GM19463 (cell line): Measurements from ENCODE around the gene ARID1B.

ENCODE experiments used
- ATAC-seq: cut with Tn5 transposase; IDR thresholded peaks from one replicate; pipeline ENCODE4 v1.9.1; 2021; ENCODE audit warnings: mild to moderate bottlenecking, moderate library complexity; ENCODE audit not compliant: unreplicated experiment

The ARID1B gene

DNA sequence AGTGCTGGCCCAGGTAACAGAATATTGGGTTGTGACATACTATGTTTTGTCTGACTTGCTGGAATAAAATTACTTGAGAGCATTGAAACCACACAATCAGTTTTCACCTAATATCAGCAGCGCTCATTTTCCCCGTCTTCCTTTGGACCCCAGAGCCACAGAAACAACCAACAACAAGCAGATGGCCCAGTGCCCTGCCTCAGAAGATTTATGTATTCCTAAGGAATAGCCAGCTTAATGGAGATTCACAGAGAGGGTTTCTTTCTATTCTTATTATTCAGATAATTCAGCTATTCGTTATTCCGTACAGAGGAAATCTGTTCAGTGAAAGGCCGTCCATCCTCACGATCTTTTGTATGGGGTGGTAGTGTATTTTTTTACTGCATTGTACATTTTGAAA lies 391.3 kb downstream of the ARID1B start:
- no peak for ATAC-seq

DNA sequence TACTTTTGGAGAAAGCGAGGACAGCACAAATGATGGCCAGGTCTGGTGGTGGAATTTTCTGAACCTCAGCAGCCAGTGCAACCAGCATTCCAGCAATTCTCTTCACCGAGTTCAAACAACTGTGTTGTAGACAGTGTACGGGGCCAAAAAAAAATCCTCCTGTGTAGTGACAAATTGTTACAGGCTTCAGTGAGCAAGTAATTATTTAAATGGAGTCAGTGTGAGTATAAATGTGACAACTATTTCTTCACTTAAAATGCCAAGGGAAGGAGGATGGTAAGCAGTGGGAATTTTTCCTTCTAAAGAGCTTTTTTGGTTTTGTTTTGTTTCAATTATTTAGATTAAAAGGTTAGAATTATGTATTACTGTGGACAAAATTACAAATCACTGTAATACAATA lies 392.0 kb downstream of the ARID1B start:
- no peak for ATAC-seq

DNA sequence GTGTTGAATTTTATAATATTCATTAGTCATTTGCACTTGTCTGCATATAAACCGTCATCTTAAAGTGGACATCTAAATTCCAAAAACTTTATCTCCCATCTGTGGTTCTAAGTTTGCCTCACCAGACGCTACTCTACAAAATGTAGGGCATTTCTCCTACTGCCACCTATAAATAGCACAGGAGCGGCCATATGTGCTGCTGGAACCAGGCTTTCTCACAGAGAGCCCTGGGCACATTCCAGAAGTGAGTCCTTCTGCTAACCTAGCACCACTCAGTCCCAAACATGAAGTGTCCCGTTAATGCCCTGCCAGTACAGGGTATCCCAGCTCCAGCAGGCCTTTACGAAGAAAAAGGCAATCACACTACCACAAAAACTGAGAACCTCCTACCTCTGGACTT lies 392.5 kb downstream of the ARID1B start:
- no peak for ATAC-seq

DNA sequence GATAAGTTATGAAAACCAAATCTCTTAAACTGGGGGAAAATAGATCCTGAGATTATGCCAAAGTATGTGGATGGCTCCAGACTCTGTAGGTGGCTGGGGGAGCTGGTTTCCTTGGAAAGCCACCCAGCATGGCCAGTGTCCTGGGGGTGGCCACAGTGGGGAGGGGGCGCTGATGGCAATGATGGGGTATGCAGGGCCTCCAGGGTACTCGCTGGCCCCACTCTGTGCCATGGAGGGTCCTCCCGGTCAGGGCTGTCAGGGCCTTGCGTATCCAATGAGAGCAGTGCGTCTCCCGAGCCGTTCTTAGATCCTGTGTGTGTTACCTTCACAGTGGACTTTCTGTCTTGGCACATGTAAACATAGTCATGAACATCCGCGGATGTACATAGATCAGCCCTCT lies 393.4 kb downstream of the ARID1B start:
- no peak for ATAC-seq

DNA sequence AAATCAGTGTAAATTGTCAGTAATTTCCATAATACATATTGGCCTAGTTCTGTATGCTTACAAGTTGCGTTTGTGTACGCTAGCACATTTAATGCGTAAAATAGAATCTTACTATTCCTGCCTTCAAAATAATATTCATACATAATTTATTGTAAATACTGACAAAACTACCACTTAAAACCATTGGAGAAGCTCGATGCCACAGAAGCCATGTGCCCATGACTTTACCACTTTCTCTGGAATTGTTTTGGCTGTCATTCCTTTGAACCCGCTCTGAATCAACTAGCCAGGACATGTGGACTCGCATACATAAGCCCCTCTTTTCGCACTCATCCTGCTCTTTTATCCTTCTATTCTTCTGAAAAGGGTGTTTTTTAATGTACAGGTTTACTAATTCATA lies 394.6 kb downstream of the ARID1B start:
- no peak for ATAC-seq

DNA sequence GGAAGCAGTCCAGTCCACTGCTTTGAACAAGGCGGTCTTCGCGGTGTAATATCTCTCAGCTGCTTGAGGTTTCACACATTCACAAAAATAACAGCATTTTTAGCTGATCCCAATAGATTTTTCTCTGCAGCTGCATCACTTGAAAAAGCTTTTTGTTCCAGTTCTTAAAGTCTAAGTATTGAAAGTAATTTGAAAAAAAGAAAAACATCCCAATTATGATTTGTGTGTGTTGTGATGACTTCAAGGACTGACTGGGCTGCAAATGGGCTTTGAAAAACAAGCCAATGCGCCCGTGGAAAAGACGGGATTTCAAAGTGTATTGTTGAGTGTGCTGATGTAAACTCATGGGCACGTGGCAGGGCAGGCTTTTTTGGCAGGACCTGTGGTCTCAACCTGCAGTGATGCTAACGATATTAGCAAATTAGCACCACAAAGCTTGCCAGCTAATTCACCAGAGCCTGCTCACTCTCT lies 395.1 kb downstream of the ARID1B start:
- ATAC-seq = no peak

DNA sequence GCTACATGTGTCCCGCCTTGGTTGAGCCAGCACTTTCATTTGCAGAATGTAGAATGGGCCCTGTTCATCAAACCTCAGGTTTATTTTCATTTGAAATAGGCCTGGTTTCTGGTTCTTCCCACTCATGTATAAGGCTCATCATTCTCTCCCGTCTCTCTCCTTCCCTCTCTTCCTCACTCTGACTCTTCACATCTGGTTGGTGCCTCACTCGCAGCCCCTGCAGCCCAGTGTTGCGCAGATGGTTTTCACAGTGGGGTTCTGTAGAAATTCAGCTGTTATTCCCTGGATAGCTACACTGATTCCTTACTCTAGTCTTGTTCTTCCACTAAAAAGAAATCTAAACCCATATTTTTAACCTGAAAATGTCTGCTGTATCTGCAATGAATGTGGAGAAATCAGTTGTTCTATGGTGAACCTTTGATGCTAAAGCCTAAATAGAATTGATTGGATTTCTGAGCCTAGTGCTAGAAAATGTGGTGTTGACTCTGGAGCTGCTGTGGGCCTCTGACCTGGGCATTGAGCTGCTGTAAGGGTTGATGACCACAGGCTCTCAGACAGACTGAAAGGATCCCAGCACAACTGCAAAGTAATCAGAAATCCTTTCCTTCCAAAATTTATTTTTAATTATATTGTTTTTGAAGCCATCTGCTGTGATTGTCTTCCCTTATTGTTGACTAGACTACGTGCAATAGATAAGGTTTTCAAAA lies 395.8 kb downstream of the ARID1B start:
- no peak for ATAC-seq

DNA sequence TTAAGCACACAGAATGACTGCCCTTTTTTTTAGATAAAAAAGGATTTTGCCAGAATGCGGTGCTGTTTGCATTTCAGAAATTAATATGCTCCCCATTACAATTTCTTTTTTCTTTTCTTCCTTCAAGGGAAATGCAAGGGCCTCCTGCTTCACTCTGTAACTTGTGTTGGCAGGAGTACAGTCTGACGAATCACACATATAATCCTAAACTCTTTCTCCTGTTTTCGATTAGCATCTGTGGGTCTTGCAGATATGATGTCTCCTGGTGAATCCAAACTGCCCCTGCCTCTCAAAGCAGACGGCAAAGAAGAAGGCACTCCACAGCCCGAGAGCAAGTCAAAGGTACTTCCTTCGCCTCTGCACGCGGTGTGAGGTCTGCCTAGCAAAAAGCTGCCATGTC lies 396.6 kb downstream of the ARID1B start:
- ATAC-seq = no peak

DNA sequence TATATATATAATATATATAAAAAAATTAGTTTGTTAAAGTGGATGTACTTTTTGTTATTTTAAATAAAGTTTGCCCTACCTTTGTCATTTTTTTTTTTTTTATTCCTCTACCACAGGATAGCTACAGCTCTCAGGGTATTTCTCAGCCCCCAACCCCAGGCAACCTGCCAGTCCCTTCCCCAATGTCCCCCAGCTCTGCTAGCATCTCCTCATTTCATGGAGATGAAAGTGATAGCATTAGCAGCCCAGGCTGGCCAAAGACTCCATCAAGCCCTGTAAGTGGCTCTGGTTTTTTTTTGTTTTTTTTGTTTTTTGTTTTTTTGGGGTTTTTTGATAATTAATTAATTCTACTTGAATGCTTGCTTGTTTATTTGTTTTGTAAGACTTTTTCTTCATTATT lies 397.6 kb downstream of the ARID1B start:
- no peak for ATAC-seq

DNA sequence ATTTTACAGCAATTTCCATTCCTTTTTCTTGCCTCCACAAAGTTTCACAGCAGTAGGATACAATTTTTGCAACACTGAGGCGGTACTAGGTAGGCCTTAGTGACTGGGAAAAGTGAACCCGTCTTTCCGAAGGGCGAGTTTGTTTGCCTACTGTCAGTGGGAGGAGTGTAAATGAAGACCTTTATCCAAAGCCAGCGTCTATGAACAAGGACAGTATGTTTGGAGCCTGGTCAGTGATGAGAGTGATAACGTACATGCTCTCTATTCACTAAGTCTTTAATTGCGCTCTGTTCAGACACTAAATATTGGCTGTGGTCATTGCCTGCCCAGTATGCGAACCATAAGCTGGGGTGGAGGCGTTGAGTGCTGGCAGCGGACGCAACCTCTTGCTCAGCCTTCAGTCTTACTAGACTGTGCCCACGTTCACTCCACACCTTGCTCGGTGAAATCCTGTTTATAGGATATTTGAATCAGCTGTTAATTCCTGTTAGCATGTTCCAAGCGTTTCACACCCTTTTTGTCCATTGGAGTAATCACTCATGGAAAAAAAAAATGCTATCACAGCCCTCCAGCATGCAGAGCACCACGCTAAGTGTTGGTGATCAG lies 400.7 kb downstream of the ARID1B start:
- no peak for ATAC-seq

DNA sequence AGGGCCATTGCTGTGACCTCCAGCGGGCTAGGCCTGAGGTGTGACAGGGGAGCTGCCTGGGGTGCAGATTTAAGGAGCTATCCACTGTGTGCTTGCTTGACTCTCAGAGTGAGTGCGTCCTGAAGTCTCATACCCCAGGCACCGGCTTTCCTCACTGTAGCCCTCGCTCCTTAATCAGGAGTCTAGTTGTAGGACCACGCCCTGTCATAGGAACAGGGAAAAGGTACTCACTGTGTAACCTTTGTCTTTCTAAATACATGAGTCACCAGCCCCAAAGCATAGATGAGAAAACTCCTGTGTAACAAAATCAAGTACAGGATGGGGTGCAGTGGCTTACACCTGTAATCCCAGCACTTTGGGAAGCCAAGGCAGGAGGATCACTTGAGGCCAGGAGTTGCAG lies 404.5 kb downstream of the ARID1B start:
- ATAC-seq = no peak

DNA sequence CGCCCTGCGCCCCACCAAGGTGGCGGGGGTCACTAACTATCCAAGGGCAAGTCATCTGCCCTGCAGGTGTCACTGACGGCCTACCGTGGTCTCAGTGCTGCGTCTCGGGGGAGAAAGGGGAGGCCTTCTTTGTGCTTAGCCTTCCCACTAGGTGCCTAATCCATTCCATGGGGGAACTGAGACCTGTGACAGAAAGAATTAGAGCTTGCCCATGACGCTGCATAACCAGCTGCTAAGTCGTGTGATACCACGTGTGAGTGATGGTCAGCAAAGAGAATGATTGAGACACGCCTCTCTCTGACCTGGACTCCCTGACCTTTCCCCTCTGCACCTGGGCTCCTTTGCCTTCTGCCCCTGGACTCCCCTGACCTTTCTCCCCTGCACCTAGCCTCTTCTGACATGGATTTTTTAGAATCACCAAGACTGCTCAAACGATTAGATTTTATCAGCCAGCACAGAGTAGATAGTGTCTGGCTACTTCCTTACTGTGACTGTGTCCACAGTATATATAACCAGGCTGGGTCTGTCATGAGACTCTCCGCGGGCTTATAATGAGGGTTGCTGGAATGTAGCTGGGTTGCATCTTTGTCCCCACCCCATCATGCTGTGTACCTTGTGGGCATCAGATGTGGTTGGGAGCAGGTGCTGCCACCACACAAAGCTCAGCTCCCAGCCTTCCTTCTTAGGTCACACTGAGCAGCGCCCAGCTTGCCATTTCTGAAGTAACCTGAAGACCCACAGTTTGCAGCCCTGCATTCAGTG lies 405.5 kb downstream of the ARID1B start:
- no peak for ATAC-seq

DNA sequence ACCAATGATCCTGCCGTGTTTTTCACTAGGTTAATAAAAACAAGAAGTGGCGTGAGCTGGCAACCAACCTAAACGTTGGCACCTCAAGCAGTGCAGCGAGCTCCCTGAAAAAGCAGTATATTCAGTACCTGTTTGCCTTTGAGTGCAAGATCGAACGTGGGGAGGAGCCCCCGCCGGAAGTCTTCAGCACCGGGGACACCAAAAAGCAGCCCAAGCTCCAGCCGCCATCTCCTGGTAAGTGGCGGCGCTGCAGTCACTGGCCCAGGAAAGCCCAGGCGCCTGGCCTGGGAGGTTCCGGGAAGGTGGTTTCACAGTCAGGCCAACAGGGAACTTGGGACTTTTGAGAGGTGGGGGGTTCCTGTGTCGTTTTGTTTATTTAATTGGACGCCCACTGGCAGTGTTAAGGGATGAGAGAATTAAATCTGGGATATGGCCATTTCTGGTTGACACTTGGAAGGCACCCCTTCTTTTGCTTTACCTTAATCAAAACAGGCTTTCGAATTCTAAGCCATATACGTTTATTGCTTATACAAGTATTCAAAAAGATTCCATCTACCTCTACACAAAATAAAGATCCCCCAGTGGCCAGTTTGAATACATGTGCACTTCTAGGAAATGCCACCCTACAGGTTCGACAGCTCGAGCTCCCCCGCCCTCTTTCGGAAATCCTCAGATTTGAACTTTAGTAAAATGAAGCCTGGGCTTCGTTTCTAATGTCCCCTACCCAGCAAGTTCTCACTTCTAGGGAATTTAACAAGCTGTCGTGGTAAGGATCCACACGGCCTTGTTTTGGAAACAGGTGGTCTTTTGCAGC lies 407.2 kb downstream of the ARID1B start:
- no peak for ATAC-seq

DNA sequence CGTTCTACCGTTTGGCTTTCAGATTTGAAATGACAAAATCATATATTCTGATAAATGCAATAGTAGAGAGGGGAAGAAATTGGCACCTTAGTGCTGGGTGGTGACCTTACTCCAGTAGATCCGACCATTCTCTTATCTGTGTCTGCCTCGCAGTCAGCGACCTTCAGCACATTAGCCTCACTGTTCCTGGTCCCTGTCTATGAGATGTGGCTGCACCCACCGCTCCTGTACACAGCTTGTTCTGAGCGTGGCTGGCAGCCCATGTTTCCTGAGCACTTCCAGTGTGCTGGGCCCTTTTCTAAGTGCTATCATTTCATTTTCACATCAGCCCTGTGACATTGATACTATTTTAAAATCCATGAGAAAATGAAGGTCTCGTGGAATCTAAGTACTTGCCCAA lies 408.0 kb downstream of the ARID1B start:
- ATAC-seq = no peak

DNA sequence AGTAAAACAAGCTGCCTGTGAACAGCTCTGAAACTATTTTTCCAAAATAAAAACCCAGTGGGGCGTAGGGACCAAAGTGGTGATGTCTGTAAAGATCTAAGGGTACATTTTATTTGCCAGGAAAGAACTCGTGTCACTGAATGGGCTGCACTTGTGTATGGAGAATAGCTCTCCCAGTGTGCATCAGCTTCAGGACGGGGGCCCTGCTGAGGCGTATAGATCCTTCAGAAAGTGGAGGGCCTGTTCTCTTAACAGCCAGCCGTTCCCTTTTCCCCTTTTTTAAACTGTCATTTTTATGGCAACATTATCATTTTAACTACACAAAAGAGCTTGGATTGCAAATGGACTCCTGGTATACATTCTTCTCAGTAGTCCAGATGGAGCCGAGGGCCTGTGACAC lies 408.8 kb downstream of the ARID1B start:
- ATAC-seq = no peak

DNA sequence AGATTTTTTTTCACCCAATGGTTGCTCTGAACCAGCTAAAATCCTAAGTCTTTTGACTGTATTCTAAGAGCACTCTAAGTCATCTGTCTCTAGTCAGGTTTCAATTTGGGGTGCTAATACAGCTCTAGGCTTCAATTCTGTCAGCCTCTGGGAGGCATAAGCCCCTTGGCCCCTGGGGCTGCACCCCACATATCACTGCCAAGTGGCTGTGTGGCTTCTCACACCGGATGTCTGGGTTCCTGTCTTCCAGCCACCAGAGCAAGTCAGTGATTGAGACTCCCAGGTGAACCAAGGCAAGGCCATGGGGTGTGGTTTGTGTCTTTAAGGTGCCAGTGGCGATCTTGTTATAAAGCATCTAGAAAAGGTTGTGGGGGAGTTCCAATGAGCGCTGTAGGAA lies 409.6 kb downstream of the ARID1B start:
- ATAC-seq = no peak

DNA sequence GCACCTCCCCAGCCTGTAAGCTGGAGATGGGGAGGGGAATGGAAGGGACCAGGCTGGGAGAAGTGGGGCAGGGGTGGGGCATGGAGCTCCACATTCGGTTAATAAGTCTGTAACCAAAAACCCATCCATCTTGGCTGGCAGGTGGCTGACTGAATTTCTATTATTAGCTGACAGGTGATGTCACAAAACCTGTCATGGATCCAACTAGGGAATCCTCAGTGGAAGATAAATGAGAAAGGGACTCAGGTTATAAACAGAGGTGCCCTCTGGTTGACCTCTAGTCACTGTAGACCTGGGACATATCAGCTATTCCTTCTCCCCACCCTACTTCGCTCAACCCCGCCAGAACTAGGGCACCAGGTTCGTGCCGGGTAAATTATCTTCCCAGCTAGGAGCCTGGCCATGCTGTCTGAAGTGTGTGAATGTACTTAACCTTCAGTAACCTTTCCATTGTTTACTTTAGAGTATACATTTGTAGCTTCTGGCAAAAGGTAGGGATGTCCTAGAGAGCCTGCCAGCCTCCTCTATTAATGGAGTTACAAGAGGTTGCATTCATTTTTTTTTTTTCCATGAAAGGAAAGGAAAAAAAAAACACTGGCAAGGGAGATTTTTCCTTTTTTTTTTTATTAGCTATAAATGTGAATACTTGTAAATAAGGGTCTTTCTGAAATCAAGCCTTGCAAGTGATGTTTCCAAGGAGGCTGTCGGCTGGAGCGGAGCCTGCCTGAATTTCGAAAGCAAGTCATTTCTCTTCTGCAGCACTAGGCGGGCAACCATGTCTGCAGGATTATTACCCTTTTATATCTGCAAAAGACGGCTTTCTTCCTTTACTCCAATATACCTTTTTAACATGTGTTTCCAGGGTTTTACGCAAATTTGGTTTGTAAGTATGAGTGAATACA lies 410.3 kb downstream of the ARID1B start:
- no peak for ATAC-seq

DNA sequence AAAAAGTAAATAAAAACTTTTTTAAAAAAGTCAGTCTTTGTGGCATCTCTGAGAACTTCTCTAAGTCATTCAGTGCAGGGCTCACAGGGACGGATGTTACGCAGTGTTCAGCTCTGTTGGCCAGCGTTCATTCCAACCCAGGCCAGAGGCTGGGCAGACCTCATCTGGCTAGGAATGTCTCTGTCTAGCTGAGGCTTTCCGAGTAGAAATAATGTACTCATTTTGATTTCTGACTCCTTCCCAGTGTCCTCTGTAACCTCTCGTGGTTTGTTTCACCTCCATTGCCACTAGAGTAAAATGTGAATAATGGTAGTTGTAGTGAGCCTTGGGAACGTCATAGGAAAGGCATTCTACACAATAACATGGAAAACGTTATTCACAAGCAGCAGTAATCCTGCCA lies 411.0 kb downstream of the ARID1B start:
- ATAC-seq = no peak

DNA sequence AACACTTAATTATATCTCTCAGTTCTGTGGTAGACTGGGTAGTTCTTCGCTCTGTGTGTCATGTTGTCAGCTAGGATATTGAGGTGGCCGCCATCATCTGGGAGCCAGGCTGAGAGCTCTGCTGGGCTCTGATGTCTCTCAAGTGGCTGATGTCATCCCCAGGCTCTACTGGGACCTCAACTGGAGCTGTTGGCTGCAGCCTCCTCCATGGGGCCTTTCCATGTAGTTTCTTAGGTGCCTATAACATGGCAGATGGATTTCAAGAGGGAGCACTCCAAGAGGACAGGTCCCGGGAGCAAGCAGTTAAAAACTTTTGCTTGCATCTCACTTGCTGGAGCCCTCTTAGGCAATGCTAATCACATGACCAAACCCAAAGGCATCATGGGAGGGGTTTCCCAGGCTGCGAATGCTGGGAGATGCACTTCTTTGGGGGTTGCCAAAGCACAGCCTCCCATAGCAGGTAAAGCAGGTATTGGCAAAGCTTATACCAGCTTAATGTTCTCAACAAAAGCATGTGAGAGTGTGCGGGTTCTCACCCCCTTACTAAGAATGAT lies 416.3 kb downstream of the ARID1B start:
- no peak for ATAC-seq

DNA sequence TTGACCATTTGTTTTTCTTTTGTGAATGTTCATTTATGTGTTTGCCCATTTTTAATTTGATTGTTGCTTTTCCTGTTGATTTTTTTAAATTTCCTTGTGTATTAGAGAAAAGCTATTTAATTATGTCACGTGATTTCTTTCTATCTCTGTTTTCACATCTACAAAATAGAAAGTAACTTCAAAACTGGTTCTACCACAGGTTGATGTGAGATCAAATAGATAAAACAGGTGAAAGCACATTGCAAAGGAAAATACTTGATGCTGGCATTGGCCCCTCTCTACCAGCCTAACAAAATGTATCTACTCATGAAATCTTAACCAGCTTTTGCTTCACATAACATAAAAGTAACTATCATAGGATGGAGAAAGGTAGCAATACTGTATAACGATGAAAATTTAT lies 416.9 kb downstream of the ARID1B start:
- ATAC-seq = no peak
